Activated CD8-positive, alpha-beta T cell treated with anti-CD3 and anti-CD28 coated beads, Interleukin-2, amount 10 ng/mL, durations not matched to agents 7 days and 5 days (primary cell): ENCODE measurements around the gene RMI1. TPM values are rescaled to one million over a fixed set of nuclear protein-coding genes. Genes with fewer than 3 reads are reported as not detected.
A peak's percentile ranks its signal among the peaks of the same experiment; 100 is the strongest.

Source experiments
- ATAC-seq: fragments of 150-1000 bp; cut with Tn5 transposase; one replicate; pipeline ENCODE4 v1.10.0; 2021; ENCODE audit warnings: moderate library complexity
- CTCF ChIA-PET: fragments of 350-600 bp; sonication (Branson Sonifier 250); formaldehyde crosslinking; loops from one replicate; lab custom pipeline; 2021; ENCODE audit warnings: antibody characterized with exemption; lab: Charles Lee
- POLR2A ChIA-PET: fragments of 350-600 bp; sonication (Branson Sonifier 250); formaldehyde crosslinking; loops from one replicate; lab custom pipeline; 2021; ENCODE audit warnings: antibody characterized with exemption; lab: Charles Lee
- DNase-seq: peaks from one replicate; pipeline ENCODE4 v3.0.0-alpha.2; 2020
- H3K27ac Mint-ChIP-seq: one replicate; pipeline ENCODE4 v1.8.0; 2021; ENCODE audit warnings: mild to moderate bottlenecking, mixed read lengths
- H3K27me3 Mint-ChIP-seq: one replicate; pipeline ENCODE4 v1.8.0; 2021; ENCODE audit warnings: low read depth, mixed read lengths
- H3K36me3 Mint-ChIP-seq: one replicate; pipeline ENCODE4 v1.8.0; 2021; ENCODE audit warnings: low read depth, mixed read lengths
- H3K4me1 Mint-ChIP-seq: one replicate; pipeline ENCODE4 v1.8.0; 2021; ENCODE audit warnings: low read depth, mixed read lengths
- H3K4me3 Mint-ChIP-seq: one replicate; pipeline ENCODE4 v1.8.0; 2021; ENCODE audit warnings: mild to moderate bottlenecking, mixed read lengths
- H3K9me3 Mint-ChIP-seq: one replicate; pipeline ENCODE4 v1.8.0; 2022; ENCODE audit warnings: mixed read lengths; ENCODE audit not compliant: insufficient read depth
- total RNA-seq, 2 experiments: library from RNA; stranded (reverse); gene quantifications; one replicate each; pipeline ENCODE4 v1.2.3, GENCODE V29; 2021

The RMI1 gene
- total RNA-seq, 2 experiments from 2014 or later, result 23.3 to 23.6 TPM

DNA sequence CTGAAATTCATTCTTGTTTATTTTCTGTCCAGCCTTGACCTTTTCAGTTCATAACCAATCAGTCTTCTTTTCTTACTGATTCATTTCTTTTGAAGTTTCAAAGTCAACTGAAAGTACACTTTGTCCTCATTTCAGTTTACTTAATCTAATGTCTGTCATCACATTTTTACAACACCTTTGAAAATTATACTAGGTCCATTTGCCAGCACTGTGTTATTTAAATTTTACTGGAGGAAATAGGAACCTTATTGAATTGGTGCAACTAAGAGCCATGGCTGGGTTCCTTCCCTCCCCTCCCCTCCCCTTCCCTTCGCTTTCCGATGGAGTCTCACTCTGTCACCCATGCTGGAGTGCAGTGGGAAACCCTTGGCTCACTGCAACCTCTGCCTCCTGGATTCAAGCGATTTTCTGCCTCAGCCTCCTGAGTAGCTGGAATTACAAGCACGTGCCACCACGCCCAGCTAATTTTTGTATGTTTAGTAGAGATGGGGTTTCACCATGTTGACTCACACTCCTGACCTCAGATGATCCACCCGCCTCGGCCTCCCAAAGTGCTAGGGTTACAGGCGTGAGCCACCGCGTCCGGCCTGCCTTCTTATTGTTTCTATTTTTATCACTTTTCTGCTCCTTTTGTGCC lies 6.3 kb downstream of the RMI1 start:
- no peaks in the 10 kb centered on the region for H3K9me3 Mint-ChIP-seq
- peaks cover 44% of the 10 kb centered on the region for H3K36me3 Mint-ChIP-seq
- DNase-seq (no peak), ATAC-seq (no peak)
- H3K4me3 Mint-ChIP-seq, result no peak overlapping the region
- H3K27ac Mint-ChIP-seq, result no peak overlapping the region
- H3K27me3 Mint-ChIP-seq, result no peaks in the 10 kb centered on the region
- POLR2A ChIA-PET, result no interaction called here
- peaks cover 35% of the 10 kb centered on the region for H3K4me1 Mint-ChIP-seq
- CTCF ChIA-PET, result no interaction called here

DNA sequence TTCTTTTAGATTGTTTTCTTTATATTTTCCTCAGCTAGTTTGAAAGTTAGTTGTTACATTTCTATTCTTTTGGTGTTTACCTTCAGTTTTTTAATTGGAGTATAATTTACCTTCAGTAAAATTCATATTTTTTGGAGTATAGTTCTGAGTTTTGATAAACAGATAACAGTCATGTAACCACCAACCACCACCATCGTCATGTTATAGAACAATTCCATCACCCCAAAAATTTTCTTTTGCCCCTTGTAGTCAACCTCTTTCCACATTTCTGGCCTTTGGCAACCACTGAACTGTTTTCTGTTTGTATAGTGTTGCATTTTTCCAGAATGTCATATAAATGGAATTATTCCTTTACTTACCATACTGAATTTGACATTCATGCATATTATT lies 6.8 kb downstream of the RMI1 start:
- POLR2A ChIA-PET, result no interaction called here
- Mint-ChIP-seq H3K9me3 (no peaks in the 10 kb centered on the region), H3K36me3 (peaks cover 41% of the 10 kb centered on the region), H3K4me1 (peaks cover 32% of the 10 kb centered on the region), H3K27me3 (no peaks in the 10 kb centered on the region), H3K27ac (no peak overlapping the region), H3K4me3 (no peak overlapping the region)
- DNase-seq, result no peak
- ATAC-seq, result no peak
- CTCF ChIA-PET, result no interaction called here

DNA sequence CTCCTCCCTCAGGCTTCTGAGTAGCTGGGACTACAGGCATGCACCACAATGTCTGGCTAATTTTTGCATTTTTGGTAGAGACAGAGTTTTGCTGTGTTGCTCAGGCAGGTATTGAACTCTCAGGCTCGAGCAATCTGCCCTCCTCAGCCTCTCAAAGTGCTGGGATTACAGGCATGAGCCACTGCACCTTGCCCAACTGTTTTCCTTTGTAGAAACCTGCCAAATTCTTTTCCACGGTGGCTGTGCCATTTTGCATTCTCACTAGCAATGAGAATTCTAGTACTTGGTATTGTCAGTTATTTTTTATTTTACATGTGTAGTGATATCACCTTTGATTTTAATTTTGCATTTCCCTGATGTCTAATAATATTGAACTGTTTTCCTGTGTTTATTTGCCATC lies 7.8 kb downstream of the RMI1 start:
- Mint-ChIP-seq H3K4me3 (no peak overlapping the region), H3K36me3 (peaks cover 35% of the 10 kb centered on the region), H3K27ac (peak overlapping the region; percentile 57), H3K4me1 (peaks cover 23% of the 10 kb centered on the region), H3K9me3 (no peaks in the 10 kb centered on the region), H3K27me3 (no peaks in the 10 kb centered on the region)
- DNase-seq, result no peak
- ChIA-PET CTCF (no interaction called here), POLR2A (no interaction called here)
- ATAC-seq, result no peak

DNA sequence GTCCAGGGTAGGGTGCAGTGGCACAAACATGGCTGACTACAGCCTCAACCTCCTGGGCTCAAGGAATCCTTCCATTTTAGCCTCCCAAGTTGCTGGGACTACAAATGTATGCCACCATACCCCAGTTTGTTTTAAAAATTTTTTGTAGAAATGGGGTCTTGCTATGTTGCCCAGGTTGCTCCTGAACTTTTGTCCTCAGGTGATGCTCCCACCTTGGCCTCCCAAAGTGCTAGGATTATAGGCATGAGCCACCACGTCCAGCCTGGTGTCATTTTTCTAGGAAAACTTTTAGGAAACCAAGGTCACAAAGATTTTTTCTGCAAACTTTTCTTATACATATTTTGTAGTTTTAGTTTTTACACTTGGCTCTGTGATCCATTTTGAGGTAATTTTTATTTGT lies 10.8 kb downstream of the RMI1 start:
- H3K4me3 Mint-ChIP-seq, result no peak overlapping the region
- POLR2A ChIA-PET, result no interaction called here
- ATAC-seq, result no peak
- H3K4me1 Mint-ChIP-seq, result peaks cover 23% of the 10 kb centered on the region
- peaks cover 40% of the 10 kb centered on the region for H3K36me3 Mint-ChIP-seq
- CTCF ChIA-PET, result no interaction called here
- no peaks in the 10 kb centered on the region for H3K27me3 Mint-ChIP-seq
- H3K27ac Mint-ChIP-seq, result no peak overlapping the region
- no peaks in the 10 kb centered on the region for H3K9me3 Mint-ChIP-seq
- DNase-seq, result no peak

DNA sequence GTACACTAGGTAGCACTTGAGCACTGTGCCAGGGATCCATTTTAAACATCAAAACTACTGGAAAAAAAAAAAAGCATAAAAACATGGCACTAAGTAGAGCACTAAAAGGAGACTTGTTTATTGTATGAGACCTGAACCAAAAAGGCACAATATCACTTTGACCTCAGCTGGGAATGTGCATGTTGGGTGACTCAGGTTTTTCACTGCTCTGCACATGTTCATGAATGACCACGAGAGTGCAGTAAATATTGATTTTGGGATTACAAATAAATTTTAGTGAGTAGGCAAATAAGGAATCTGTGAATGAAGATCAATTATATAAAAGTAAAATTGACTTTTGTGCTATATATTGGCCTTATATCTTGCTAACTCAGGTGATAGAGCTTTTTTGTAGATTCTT lies 11.8 kb downstream of the RMI1 start:
- POLR2A ChIA-PET, result interaction anchor here (0.7 kb wide), 1 partner anchor 284 kb away, joined by 4 read pairs; no protein-coding TSS in a partner anchor
- ATAC-seq (no peak), DNase-seq (no peak)

DNA sequence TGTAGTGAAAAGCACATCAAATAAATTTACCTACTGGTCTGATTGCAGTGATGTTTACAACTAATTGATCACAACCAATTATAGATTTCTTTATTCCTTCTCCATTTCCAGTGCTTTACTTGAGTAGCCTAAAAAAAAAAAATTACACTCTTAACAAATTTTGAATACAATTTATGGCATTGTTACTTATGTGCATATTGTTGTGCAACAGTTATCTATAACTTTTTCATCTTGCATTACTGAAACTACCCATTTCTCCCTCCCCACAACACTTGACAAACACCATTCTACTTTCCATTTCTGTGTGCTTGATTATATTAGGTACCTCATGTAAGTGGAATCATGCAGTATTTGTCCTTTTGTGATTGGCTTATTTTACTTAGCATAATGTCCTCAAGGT lies 12.3 kb downstream of the RMI1 start:
- ChIA-PET CTCF (no interaction called here), POLR2A (no interaction called here)
- ATAC-seq, result no peak
- H3K4me3 Mint-ChIP-seq, result no peak overlapping the region
- no peak for DNase-seq
- H3K36me3 Mint-ChIP-seq, result peaks cover 41% of the 10 kb centered on the region
- H3K27me3 Mint-ChIP-seq, result no peaks in the 10 kb centered on the region
- peaks cover 16% of the 10 kb centered on the region for H3K4me1 Mint-ChIP-seq
- no peaks in the 10 kb centered on the region for H3K9me3 Mint-ChIP-seq
- H3K27ac Mint-ChIP-seq, result no peak overlapping the region

More for the DNA sequence above, 11.8 kb downstream of the RMI1 start:
- Mint-ChIP-seq H3K27ac (no peak overlapping the region), H3K27me3 (no peaks in the 10 kb centered on the region), H3K4me3 (no peak overlapping the region), H3K36me3 (peaks cover 40% of the 10 kb centered on the region), H3K9me3 (no peaks in the 10 kb centered on the region), H3K4me1 (peaks cover 18% of the 10 kb centered on the region)
- CTCF ChIA-PET, result no interaction called here

DNA sequence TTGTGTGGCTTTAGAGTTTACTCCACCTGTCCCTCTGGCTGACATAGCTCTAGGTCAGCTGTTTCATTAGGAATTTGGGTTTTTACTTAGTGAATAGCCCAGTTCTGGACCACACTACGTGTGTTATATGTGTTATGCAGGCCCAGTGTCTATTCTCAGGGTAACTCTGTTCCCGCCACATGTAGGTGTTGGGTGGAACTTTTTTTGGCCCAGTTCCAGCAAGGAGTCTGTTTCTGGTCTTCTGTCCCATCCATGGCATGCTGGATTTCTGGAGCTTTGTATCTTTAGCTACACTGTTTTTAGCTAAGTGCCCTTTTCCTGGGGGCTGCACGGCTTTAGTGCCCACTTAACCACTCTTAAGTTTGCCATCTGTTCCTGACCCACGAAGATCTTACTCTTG lies 15.5 kb downstream of the RMI1 start:
- ChIA-PET POLR2A (no interaction called here), CTCF (interaction anchor here (1.0 kb wide), 1 partner anchor 16 kb away, joined by 3 read pairs; the partner anchor contains the start of genes HNRNPK and RMI1)
- H3K9me3 Mint-ChIP-seq, result no peaks in the 10 kb centered on the region
- H3K4me1 Mint-ChIP-seq, result peaks cover 12% of the 10 kb centered on the region
- ATAC-seq (no peak), DNase-seq (no peak)
- H3K36me3 Mint-ChIP-seq, result peaks cover 32% of the 10 kb centered on the region
- no peak overlapping the region for H3K27ac Mint-ChIP-seq
- H3K4me3 Mint-ChIP-seq, result no peak overlapping the region
- H3K27me3 Mint-ChIP-seq, result no peaks in the 10 kb centered on the region

DNA sequence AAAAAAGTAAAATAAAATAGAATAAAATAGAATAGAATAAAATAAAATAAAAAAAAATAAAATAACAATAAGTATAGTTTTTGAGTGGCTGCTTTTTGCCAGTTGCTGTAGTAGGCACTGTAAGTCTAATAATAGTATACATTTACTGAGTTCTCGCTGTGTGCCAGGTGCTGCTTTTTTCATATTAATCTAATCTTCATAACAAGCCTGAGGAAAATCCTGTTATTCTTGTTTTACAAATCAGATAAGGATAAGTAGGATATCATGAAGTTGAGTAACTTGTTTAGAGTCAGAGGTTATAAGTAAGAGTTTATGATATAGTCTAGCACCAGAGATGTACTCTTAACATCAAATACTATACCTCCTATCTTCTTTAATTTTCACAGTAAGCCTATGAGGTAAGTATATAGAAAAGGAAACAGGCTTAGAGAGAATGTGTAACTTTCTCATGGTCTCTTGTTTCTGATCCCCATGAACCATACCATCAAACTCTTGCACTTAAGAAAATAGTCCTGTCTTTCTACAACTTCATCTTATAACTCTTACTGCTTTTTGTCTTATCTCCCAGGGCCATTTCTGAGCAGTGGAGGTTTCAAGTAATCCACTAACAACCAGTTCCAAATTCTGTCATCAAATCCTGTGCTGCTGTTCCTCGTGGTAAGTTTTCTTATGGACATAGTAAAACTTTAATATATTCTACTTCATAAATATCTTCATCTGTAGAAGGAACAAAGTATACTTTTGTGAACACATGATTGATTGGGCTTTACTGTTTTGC lies 18.7 kb downstream of the RMI1 start:
- CTCF ChIA-PET, result no interaction called here
- Mint-ChIP-seq H3K9me3 (no peaks in the 10 kb centered on the region), H3K27me3 (no peaks in the 10 kb centered on the region), H3K4me3 (no peak overlapping the region), H3K36me3 (peaks cover 42% of the 10 kb centered on the region), H3K27ac (no peak overlapping the region), H3K4me1 (peaks cover 29% of the 10 kb centered on the region)
- no peak for ATAC-seq
- no peak for DNase-seq
- POLR2A ChIA-PET, result interaction anchor here (1.5 kb wide), 1 partner anchor 19 kb away, joined by 5 read pairs; the partner anchor contains the start of genes HNRNPK and RMI1

DNA sequence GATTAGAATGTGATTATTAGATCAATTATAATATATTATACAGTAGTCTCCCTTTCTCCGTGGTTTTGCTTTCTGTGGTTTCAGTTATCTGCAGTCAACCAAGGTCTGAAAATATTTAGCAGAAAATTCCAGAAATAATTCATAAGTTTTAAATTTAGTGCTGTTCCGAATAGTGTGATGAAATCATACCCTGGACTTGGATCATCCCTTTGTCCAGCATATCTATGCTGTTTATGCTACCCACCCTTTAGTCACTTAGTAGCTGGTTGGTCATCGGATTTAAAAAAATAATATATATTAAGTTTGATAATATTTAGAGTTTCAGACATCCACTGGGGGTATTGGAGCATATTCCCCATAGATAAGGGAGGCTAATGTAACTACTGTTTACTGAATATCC lies 19.6 kb downstream of the RMI1 start:
- POLR2A ChIA-PET, result no interaction called here
- Mint-ChIP-seq H3K27ac (no peak overlapping the region), H3K27me3 (no peaks in the 10 kb centered on the region), H3K9me3 (no peaks in the 10 kb centered on the region), H3K4me1 (peaks cover 29% of the 10 kb centered on the region), H3K4me3 (no peak overlapping the region), H3K36me3 (peaks cover 46% of the 10 kb centered on the region)
- ATAC-seq (no peak), DNase-seq (no peak)
- CTCF ChIA-PET, result interaction anchor here (1.0 kb wide), 1 partner anchor 97 kb away, joined by 3 read pairs; no protein-coding TSS in a partner anchor

DNA sequence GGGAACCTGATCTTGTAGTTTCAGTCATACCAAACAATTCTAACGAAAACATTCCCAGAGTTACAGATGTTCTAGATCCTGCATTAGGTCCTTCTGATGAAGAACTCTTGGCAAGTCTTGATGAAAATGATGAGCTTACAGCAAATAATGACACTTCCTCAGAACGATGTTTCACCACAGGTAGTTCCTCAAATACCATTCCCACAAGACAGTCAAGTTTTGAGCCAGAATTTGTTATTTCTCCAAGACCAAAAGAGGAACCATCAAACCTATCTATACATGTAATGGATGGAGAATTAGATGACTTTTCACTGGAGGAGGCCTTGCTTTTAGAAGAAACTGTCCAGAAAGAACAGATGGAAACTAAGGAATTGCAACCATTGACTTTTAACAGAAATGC lies 21.0 kb downstream of the RMI1 start:
- peak overlapping the region; percentile 5 for H3K27ac Mint-ChIP-seq

DNA sequence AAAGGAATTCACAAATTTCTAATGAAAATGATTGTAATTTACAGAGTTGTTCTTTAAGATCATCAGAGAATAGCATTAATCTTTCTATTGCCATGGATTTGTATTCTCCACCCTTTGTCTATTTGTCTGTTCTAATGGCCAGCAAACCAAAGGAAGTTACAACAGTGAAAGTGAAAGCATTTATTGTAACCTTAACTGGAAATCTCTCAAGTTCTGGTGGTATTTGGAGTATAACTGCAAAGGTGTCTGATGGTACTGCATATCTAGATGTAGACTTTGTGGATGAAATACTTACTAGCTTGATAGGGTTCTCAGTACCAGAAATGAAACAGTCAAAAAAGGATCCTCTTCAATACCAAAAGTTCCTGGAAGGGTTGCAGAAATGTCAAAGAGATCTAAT lies 21.7 kb downstream of the RMI1 start:
- DNase-seq (no peak), ATAC-seq (peak; percentile 93)
- Mint-ChIP-seq H3K9me3 (no peaks in the 10 kb centered on the region), H3K4me1 (peaks cover 17% of the 10 kb centered on the region), H3K27ac (peak overlapping the region; percentile 75), H3K27me3 (no peaks in the 10 kb centered on the region), H3K36me3 (peaks cover 49% of the 10 kb centered on the region), H3K4me3 (peak overlapping the region; percentile 40)
- CTCF ChIA-PET, result interaction anchor here (0.6 to 1.5 kb wide), 3 partner anchors 29 to 151 kb away, joined by 3 to 4 read pairs (median 3); no protein-coding TSS in a partner anchor
- POLR2A ChIA-PET, result interaction anchor here (1.9 kb wide), 1 partner anchor 22 kb away, joined by 9 read pairs; the partner anchor contains the start of genes HNRNPK and RMI1

More for the DNA sequence above, 21.0 kb downstream of the RMI1 start:
- DNase-seq, result no peak
- ATAC-seq, result no peak
- Mint-ChIP-seq H3K4me1 (peaks cover 18% of the 10 kb centered on the region), H3K4me3 (no peak overlapping the region), H3K27me3 (no peaks in the 10 kb centered on the region), H3K9me3 (no peaks in the 10 kb centered on the region), H3K36me3 (peaks cover 47% of the 10 kb centered on the region)
- ChIA-PET POLR2A (interaction anchor here (1.9 kb wide), 1 partner anchor 21 kb away, joined by 9 read pairs; the partner anchor contains the start of genes HNRNPK and RMI1), CTCF (interaction anchor here (1.4 kb wide), 1 partner anchor 259 kb away, joined by 4 read pairs; no protein-coding TSS in a partner anchor)

DNA sequence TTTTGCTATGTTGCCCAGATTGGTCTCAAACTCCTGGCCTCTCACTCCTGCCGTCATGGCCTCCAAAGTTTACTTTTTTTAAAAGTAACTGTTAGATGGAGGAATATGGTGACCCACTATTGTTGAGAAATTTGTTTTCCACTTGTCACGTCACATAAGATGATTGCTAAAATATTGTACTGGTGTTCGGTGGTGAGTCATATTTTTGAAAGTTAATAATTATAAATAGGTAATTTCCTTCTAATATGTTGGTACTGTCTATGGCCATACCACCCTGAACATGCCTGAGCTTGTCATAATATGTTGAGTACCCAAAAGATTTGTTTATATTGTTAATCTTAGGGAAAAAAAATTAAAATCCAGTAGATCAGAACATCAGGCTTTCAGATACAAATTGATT lies 22.6 kb downstream of the RMI1 start:
- CTCF ChIA-PET, result interaction anchor here (1.0 to 1.5 kb wide), 2 partner anchors 9 to 83 kb away, joined by 3 to 4 read pairs; no protein-coding TSS in a partner anchor
- no peaks in the 10 kb centered on the region for H3K9me3 Mint-ChIP-seq
- DNase-seq (no peak), ATAC-seq (no peak)
- no peaks in the 10 kb centered on the region for H3K27me3 Mint-ChIP-seq
- POLR2A ChIA-PET, result interaction anchor here (1.9 kb wide), 1 partner anchor 23 kb away, joined by 9 read pairs; the partner anchor contains the start of genes HNRNPK and RMI1
- no peak overlapping the region for H3K27ac Mint-ChIP-seq
- peaks cover 48% of the 10 kb centered on the region for H3K36me3 Mint-ChIP-seq
- peaks cover 17% of the 10 kb centered on the region for H3K4me1 Mint-ChIP-seq
- no peak overlapping the region for H3K4me3 Mint-ChIP-seq
